Stimulated activated CD8-positive, alpha-beta memory T cell treated with anti-CD3 and anti-CD28 coated beads, Interleukin-7, amount 100 ng/mL, for 48 hours (primary cell): ENCODE results near the gene ITIH5.

Experiments used
- DNase-seq, 2 donors: peaks; one replicate each; pipeline ENCODE4 v3.0.0-alpha.2; 2020; ENCODE audit warnings: low read depth in 1 of 2; ENCODE audit errors: extremely low read depth in 1 of 2

The ITIH5 gene

DNA sequence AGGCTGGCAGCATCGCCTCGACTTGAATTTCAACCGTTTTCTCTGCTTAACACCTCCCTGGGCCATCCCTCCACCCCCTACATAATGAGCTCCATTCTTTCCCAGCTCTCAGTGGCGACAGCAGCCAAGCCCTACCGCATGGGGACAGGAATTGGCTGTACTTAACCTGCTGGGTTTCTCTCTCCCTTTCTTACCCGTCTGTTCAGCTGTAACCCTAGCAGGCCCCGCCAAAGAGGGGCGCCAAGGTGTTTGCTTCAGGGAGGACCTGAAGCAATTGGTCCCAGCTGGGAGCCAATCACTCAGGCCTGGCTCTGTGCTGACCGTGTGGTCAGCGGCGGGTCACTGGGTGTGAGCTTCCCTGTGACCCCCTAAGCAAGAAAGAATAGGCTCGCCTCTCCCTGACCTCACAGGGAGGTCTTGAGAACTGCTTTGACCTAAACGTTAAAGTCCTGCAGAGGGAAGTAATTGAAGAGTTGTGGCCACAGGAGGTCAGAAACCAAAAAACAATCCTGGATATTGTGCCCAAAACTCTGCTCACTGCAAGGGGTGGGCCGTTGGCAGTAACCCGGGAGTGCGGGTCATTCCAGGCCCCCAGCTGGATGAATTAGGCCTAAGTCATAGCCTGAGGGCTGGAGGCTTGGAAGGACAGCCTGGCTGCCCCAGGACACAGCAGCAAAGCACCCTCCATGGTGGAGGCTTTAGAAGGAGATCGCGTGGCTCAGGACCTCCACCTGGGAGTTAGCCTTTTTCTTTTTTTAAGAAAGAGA is 114.6 kb downstream of the ITIH5 start:
- DNase-seq: no peak

DNA sequence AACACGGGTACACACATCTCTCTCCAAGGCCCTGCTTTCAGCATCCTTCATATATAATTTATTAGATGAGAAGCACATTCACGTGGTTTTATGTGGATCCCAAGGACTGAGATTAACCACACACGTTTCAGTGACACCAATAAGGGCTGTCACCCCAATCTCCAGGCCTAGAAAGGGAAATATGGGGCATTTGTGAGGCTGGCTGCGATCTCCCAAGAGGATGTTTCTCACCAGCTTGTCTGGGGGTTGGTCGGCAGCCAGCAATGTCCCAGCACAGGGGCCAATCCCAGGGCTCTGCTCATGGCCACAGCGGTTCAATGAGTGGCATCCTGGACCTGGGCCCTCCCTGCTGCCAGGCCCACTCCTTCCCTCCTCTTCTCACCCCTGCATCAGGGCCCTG is 115.5 kb downstream of the ITIH5 start:
- no peak for DNase-seq

DNA sequence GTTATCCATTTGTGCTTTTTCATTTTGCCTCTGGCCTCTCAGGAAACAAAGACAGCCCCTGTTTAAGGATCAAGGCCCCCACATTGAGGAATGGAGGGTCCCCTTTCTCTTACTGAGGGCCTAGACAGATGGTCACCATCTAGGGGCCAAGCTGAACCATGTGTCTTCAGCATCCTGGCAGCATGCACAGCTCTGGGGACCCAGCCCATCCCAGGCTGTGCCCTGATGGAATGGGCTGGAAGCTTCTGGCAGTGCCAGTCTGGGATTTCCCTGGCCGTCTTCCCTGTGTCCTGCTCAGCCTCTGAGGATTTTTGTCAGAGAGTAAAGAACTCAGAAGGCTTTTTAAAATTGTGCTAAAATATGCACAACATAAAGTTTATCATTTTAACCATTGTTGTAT is 116.8 kb downstream of the ITIH5 start:
- DNase-seq: no peak

DNA sequence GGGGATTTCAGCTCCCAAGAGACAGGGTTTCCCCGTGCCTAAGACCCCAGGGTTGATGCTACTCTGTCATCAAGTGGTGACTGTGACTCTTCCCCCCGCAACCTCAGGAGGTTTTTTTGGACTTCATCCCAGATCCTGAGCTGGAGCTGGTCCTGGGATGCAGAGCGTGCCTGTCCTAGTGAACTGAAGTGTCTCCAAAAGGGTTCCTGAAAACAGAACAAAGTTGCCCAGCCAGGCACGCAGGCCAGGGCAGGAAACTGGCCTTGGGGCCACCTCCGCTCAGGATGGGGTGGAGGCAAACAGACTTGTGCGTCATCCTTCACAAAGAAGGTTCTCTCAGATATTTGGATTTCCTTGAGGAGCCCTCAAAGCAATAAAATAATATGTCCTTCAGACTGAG is 118.9 kb downstream of the ITIH5 start:
- no peak for DNase-seq

DNA sequence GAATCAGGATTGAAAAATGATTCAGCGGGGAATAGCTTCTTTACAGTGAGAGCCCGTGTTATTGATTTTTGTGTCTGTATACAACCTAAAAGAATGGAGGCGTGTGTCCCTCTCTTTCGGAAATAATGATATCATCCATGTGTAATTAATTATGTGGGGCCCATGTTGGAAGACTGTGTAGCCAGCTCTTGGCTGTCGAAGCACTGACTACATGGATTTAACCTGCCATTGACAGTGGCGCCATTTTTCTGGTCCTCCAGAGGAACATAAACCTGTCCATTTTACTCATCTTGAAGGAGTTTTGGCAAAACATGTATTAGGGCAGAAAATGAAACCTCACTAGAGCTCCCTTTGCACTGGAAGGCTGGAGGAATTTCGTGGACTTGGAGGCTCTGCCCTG is 119.6 kb downstream of the ITIH5 start:
- no peak for DNase-seq

DNA sequence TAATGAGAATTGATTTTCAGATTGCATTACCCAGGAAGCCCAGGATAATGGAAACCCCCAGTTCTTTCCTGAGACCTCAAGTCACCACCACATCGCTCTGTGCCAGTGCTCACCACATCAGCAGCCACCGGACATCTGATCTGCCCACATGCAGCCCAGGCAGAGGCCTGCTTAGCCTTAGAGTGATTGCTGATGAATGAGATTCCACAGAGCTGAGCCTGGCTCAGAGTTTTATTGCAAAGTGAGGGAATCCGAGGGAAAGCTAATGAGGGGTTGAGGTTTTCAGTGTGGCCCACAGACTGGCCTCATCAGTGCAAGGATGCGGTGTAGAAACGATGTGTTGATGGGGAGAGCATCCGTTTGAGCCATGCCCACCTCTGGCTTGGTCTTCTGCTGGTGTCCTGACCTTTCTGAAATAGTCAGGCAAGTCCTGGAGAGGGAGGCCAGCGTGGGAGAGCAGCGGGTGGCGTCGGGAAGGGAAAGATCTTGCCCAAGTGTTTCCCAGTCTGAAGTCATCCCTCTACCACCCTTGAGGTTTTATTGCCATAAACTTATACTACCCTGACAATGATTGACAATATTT is 120.3 kb downstream of the ITIH5 start:
- no peak for DNase-seq

DNA sequence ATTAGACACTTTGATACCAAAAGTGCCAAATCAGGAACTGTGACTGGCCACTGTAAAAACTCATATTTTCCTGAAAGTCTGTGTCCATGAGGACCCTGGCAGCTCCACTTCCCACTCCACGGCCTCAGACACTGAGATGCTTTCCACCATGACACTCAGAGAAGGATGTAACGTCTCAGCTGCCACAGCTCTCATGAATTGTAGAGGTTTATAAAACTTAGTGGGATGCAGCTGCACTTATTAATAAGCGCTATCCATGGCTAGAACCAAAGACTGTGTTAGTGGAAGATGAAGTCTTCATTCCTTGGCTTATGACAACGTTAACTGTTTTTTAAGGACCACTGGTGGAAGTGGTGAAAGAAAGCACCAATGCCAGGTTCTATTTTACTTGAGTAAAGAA is 121.0 kb downstream of the ITIH5 start:
- no peak for DNase-seq

DNA sequence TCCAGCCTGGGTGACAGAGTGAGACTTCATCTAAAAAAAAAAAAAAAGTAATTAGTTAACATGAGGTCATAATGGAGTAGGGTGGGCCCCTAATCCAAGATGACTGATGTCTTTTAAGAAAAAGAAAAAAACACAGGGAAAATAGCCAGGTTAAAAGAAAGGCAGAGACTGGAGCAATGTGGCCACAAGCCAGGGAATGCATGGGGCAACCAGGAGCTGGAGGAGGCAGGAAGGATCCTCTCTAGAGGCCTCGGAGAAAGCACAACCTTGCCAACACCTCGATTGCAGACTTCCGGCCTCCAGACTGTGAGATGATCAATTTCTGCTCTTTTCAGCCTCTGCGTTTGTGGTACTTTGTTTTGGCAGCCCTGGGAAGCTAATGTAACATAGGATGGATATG is 121.5 kb downstream of the ITIH5 start:
- no peak for DNase-seq

DNA sequence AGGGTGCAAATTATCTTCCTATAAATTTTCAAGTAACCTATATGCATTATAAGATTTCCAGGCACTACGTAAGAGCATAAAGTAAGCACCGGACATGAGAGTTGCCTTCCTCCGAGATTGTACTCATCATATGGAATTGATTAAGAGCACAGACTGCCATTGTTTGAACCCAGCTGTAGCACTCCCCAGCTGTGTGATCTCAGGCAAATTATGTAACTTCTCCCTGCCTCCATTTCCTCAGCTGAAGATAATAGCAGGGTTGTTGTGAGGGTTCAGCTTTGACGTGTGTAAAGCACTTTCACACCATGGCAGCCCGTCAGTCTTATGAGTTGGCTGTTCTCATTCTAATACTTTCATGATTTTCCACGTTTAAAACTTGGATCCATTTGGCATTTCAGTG is 122.6 kb downstream of the ITIH5 start:
- no peak for DNase-seq

DNA sequence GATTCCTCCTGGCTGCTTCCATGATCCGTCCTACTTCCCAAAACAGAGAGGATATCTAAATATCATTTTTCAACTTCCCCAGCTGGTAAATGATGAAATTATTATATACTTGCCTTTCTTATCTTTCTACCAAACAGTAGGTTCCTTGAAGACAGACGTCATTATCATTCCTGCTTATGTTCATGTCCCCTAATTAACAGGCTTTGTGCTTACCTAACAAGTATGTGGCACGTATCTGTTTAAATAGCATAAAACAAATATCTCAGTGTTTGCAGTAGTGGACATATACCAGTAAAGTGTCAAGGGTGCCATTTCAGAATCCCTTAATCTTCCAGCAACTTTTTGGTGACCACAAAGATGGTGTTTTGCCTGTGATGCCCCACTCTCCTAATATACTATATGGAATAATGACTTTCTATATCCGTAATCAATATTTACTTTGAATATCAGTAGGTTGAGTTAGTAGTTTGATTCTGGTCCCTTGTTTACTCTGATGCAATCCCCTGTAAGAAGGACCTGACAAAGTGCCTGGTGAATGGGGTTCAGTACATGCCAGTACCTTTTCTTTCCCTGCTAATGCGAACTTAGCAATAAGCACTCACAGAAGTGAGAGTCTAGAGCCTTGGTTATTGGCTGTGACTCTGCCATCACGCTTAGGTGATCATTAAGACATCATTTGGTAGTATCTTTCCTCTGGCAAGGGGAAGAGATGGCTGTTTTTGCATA is 124.4 kb downstream of the ITIH5 start:
- no peak for DNase-seq

DNA sequence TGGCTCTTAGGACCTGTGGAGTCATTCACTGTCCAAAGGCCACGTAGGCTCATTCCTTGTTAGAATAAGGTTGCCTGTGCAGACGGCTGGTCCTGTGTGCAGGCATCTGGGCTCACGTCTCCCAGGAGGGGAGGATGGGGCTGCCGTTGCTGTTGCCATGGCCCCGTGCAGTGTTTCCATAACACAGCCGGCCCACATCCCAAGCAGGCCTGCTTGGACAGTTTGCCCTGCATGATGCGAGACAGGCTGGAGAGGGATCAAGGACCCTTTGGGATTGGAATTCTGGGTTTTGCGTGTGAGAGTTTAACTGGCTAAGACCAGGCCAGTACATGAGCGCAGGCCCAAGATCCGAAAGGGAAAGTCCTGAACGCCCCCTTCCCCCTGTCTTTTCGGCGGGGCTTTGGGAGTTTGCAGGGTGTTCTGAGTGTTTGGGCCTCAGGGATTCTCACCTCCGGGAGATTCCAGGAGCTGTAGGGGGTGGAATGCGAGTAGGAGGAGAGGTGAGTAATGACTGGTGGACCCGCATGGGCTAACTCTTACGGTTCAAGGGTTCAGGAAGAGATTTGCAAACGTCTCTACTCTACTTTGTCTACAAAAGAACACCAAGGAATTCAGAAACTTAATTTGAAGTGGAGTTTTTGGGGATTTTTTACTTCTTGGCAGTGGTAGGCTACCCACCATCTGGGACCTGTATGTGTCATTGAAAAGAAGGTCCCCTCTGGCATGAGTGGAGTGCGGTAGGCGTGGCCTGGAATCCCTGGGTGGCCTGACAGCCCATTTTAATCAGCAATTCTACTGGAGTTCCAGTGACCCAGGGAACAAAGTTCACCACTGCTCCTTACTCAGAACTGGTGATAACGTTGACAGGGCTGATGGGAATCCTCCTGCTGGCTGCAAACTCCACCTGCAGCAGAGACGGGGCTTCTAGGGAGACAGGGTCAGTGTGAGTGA is 125.4 kb downstream of the ITIH5 start:
- DNase-seq: no peak

DNA sequence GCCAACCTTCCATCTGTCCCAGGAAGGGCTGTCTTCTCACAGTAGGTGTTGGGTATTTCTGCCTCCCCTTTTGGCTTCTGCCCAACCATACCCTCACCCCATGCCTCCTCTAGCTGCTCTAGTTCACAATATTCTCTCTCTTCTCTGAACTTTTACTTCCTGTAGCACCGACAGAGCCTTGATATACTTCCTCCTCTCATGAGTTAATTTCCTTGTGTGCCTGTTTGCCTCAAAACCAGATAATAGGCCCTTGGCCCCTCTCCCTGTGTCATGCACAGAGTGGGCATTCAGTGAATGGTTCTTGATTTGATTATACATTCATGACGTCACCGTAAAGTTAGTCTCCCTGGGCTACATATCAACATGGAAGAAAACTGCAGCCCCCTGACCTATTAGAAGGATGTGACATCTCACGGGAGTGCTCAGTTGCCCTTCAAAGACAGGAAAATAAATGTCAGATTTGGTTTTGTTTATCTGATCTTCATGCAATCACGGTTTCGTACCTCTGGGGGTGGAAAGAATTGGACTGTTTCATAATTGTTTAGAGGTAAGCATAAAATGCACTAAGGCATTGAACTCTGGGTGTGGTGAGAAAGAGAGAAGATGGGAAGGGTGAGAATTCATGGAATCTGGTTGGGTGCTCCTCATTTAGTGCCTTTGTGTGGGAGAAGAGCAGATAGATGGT is 127.7 kb downstream of the ITIH5 start:
- no peak for DNase-seq

DNA sequence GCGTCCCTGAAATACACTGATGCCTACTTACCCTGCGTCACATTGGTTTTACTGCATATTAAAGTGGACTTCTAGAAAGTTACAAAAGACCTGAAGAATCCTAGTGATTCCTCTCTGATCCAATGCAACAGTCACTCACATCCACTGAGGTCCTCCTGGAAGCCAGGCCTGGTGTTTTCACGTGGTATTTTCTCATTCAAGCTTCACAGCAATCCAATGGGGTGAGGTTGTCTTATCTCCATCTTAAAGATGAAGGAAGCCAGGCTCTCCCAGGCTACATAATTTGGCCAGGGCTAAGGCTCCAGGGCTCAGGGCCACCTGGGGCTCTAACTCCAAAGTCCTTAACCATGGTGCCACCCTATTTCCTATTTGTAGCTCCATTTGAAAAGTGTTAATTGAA is 129.6 kb downstream of the ITIH5 start:
- no peak for DNase-seq

DNA sequence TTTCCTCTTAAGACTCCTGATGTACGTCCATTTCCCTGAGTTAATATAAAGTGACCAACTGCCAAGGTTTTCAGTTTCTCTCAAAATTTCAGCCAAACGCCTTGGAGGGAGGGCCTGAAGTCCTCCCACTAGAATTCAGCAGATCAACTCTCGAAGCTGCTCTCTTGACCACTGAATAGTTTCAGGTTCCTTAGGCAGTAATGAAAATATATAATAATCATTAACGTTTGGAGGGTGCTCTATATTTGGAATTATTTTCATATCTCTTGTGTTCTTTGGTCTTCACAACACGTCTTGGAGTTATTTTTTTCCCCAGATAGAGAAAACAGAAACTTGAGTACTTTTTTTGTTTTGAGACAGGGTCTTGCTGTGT is 132.3 kb downstream of the ITIH5 start:
- DNase-seq: no peak

DNA sequence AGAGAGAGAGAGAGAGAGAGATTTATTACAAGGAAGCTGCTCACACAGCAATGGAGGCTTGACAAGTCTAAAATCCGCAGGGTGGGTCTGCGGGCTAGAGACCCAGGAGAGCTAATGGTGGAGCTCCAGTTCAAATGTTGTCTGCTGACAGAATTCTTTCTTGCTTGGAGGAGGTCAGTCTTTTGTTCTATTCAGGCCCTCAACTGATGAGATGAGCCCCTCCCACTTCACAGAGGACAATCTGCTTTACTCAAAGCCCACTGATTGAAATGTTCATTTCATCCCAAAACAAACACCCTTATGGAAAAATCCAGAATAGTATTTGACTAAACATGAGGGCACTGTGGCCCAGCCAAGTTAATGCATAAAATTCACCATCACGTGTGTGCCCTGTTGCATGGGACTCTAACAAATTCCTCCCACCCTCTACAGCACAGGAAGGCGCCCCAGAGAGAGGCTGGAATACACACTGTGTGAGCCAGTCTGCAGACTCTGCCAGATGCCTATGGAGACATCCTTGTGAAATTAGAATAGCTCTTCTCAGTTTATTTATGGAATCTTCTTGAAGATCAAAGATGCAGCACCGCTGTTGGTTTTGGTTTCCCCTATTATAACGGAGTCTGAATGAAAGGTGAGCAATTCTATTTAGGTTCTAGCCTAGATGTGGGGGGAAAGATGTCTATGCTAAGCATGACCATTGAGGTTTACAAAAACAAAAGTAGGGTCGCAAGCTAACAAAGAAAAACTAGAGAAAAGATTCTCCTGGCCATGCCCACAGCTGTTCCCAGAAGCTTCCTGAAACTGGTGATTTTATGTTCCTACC is 132.9 kb downstream of the ITIH5 start:
- no peak for DNase-seq

DNA sequence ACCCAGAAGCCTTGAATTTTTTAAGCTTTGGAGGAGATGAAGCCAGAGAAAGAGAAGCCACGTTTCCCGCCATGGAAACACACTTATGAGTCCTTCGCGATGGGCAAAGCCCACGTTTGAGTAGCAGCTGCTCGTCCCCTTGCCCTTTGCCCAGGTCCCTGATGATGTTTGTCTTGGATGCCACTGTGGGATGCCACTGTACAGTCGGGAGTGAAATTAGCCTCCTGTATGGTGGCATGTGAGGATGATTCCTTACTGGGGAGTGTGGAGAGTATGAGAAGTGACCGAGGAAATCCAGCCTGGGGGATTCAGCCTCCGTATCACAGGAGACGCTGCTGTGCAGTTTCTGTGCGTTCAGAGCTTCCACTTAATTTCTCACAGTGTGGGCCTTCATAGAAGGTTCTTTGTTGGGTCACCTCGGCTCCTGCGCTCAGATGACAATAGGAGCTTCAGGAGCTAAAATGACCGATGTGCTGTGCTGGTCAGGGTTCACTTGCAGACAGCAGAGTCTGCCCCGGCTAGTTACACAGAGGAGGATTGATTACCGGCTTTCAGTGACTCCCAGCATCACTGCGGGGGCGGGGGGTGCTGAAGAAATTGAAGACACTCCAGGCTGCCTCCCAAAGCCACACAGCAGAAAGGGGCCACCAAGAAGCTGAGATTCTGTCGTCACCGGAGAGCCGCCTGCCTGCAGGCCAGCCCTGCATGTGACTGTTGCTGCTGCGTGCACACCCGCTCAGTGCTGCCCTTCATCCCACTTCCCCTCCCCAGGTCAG is 133.9 kb downstream of the ITIH5 start:
- DNase-seq: no peak

DNA sequence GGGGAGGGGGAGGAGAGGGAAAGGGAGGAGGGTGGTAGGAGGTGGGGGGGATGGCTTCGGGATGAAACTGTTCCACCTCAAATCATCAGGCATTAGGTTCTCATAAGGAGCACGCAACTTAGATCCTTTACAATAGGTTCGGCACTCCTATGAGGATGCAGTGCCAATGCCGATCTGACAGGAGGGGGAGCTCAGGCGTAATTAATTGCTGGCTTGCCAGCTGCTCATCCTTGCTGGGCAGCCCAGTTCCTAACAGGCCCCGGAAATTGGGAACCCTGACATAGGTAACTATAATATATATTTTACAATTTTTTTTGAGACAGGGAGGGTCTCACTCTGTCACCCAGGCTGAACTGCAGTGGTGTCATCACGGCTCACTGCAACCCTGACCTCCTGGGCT is 137.1 kb downstream of the ITIH5 start:
- no peak for DNase-seq

DNA sequence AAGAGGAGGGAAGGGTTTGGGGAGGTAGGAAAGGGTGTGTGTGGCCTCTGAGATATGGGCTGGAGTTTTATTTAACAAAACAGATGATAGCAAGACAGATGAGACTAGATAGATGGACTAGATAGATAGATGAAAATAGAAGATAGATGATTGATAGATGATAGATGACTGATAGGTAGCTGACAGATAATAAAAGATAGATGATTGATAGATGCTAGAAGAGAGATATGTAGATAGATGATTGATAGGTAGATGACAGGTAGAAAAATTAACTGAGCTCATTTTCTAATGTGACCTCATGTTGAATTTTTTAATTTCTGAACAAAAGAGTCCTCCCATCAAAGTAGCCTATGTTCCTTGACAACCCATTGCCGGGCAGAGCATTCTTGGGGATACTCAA is 139.3 kb downstream of the ITIH5 start:
- no peak for DNase-seq

DNA sequence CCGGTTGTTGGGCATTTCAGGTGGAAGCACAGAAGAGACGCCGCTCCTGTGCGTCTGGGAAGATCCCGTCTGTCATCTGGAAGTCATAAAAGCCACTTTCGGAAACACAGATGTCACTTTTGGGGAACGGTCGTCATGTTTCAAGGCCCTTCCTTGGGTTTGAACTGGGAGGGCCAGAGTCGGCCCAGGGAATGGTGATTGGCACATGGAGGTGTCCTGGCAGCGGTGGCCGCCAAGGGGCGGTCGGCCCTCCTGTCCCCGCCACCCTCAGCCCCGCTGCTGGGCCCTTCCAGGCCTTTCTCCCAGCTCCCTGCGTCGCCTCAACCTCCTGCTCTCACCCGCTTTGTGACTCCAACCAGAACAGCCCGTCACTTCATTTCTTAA is 140.8 kb downstream of the ITIH5 start:
- no peak for DNase-seq
